ENCODE data around the gene STX5. TPM values are rescaled to one million over a fixed set of nuclear protein-coding genes. Genes with fewer than 3 reads are reported as not detected.
A peak's percentile ranks its signal among the peaks of the same experiment; 100 is the strongest.

Gene STX5
- total and polyA plus RNA-seq, 9 of the 15 experiments (the other 6 are each of a cell fraction or from before 2014, with no cell fraction given) = 2.8 to 28.6 (median 23.7) TPM

- no peak for TF ChIP-seq ZNF518B (CRISPR knock-in tag; IDR thresholded peaks at IDR 0.05)
- no peak for TF ChIP-seq ZNF639 (CRISPR knock-in tag; conservative IDR thresholded peaks at IDR 0.05 in 1 of 2, IDR thresholded peaks at IDR 0.05 in 1 of 2)
- TF ChIP-seq KLF13 (tag; IDR thresholded peaks at IDR 0.05; ENCODE audit: borderline replicate concordance, low read depth) = peak; percentile 17; the same call in 1 of the 2 replicates
- peak; percentile 93 for TF ChIP-seq ZBTB40 (IDR thresholded peaks at IDR 0.05)
- no peak; the same call in 1 of the 2 replicates for TF ChIP-seq ZBTB40 (CRISPR knock-in tag; IDR thresholded peaks at IDR 0.05)
- TF ChIP-seq CHAMP1 (IDR thresholded peaks at IDR 0.05) = no peak
- TF ChIP-seq SUPT5H (IDR thresholded peaks at IDR 0.05) = peak; percentile 96
- no peak for TF ChIP-seq KLF16 (IDR thresholded peaks at IDR 0.05)
These were observed at the start of gene STX5 (continued) for GRCh38 chr11:62831520-62832335.

Measured in K562 (cell line).